H54 (cell line): Measurements from ENCODE around the gene PTH1R.

Source experiments
- DNase-seq: peaks from one replicate; pipeline ENCODE4 v3.0.0; 2011; ENCODE audit warnings: low spot score, mixed read lengths; ENCODE audit not compliant: insufficient read length
- FAIRE-seq: peaks from 3 replicates; lab custom pipeline; 2011; peaks lifted over from hg19 to GRCh38; lab: Jason Lieb, UNC
- POLR2A ChIP-seq: IDR thresholded peaks from 2 replicates; pipeline ENCODE4 v1.6.1; 2011; ENCODE audit warnings: low read depth, mild to moderate bottlenecking, low read length

Gene PTH1R

DNA sequence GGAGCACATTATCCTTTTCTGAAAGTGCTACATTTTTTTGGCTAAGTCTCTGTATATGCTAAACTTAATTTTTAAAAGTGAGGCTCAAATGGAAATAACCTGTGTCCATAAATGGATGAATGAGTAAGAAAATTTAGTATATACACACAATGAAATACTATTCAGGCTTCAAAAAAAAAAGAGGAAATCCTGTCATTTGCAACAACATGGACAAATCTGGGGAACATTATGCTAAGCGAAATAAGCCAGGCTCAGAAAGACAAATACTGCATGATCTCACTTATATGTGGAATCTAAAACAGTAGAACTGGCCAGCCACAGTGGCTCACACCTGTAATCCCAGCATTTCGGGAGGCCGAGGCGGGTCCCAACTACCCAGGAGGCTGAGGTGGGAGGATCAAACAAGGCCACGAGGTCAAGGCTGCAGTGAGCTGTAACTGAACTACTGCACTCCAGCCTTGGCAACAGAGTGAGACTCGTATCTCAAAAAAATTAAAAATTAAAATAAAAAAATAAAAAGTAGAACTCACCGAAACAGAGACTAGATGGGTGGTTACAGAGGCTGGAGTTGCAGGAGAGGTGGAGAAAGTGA lies 73.2 kb downstream of the PTH1R start:
- FAIRE-seq (no peak), DNase-seq (no peak)
- TF ChIP-seq POLR2A, result no peak

DNA sequence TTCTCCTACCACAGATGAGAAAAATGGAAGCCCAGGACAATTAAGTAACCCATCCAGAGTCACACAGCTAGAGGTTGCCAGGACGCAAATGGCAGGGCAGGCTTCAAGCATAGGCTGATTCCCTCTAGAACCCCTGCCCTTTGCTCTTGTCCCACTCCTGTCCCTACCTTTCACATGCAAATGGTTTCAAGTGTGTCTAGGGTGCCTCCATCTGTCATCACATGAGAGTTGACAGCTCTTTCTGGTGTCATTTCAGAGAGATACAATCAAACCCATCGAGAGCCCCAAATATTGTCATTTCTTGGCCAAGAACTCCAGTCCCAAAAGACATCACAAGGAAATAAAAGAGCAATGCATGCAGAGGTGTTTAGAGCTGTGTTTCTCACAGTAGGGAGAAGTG lies 75.3 kb downstream of the PTH1R start:
- FAIRE-seq, result no peak
- no peak for TF ChIP-seq POLR2A
- DNase-seq, result no peak
